GM12878 (cell line): Measurements from ENCODE around the gene FBXO3. TPM values are rescaled to one million over a fixed set of nuclear protein-coding genes. Genes with fewer than 3 reads are reported as not detected.

ENCODE experiments used
- BACH1 ChIP-seq: fragments of 450-650 bp; IDR thresholded peaks from 2 replicates; pipeline ENCODE4 v1.6.1; 2017; ENCODE audit warnings: mild to moderate bottlenecking, borderline replicate concordance
- BCL11A ChIP-seq: IDR thresholded peaks from 2 replicates; pipeline ENCODE4 v1.6.1; 2011; ENCODE audit warnings: low read depth, low read length
- CBX5 ChIP-seq: sonication (generic); IDR thresholded peaks from 2 replicates; pipeline ENCODE4 v1.6.1; 2016; ENCODE audit warnings: low read depth, moderate library complexity, mild to moderate bottlenecking, inconsistent platforms
- ESRRA ChIP-seq: IDR thresholded peaks from 2 replicates; pipeline ENCODE4 v1.6.1; 2012; ENCODE audit warnings: mild to moderate bottlenecking, low read length, improper control_type of control experiment
- JUNB ChIP-seq: IDR thresholded peaks from 2 replicates; pipeline ENCODE4 v1.6.1; 2016; ENCODE audit warnings: antibody characterized with exemption, mild to moderate bottlenecking
- KLF5 ChIP-seq: fragments of 450-650 bp; IDR thresholded peaks from 2 replicates; pipeline ENCODE4 v1.6.1; 2014; ENCODE audit warnings: mild to moderate bottlenecking; ENCODE audit not compliant: partially characterized antibody
- MXI1 ChIP-seq: fragments of 150-350 bp; IDR thresholded peaks from 2 replicates; pipeline ENCODE4 v1.6.1; 2011; ENCODE audit warnings: low read depth, mild to moderate bottlenecking, inconsistent platforms, low read length, improper control_type of control experiment
- NBN ChIP-seq: fragments of 450-650 bp; IDR thresholded peaks from 2 replicates; pipeline ENCODE4 v1.6.1; 2016
- NFYB ChIP-seq: IDR thresholded peaks from 2 replicates; pipeline ENCODE4 v1.6.1; 2011; ENCODE audit warnings: low read depth, mild to moderate bottlenecking, low read length, improper control_type of control experiment, moderate library complexity; ENCODE audit not compliant: insufficient read depth
- PML ChIP-seq: IDR thresholded peaks from 2 replicates; pipeline ENCODE4 v1.6.1; 2012; ENCODE audit warnings: low read length, inconsistent platforms
- POLR2AphosphoS2 ChIP-seq: IDR thresholded peaks from 2 replicates; pipeline ENCODE4 v1.6.1; 2011; ENCODE audit warnings: low read depth, mild to moderate bottlenecking, low read length, improper control_type of control experiment, moderate library complexity
- POLR2AphosphoS5 ChIP-seq: IDR thresholded peaks from 2 replicates; pipeline ENCODE4 v1.6.1; 2011; ENCODE audit warnings: mild to moderate bottlenecking, low read length, inconsistent platforms
- RUNX3 ChIP-seq: IDR thresholded peaks from 2 replicates; pipeline ENCODE4 v1.6.1; 2012; ENCODE audit warnings: low read length, inconsistent platforms
- SMC3 ChIP-seq: IDR thresholded peaks from 2 replicates; pipeline ENCODE4 v1.6.1; 2011; ENCODE audit warnings: low read length, improper control_type of control experiment, borderline replicate concordance
- TCF7 ChIP-seq: IDR thresholded peaks from 2 replicates; pipeline ENCODE4 v1.6.1; 2014; ENCODE audit warnings: antibody characterized with exemption, borderline replicate concordance
- WRNIP1 ChIP-seq: IDR thresholded peaks from 2 replicates; pipeline ENCODE4 v1.6.1; 2011; ENCODE audit warnings: low read depth, low read length, improper control_type of control experiment, borderline replicate concordance
- ZNF207 ChIP-seq: fragments of 450-650 bp; IDR thresholded peaks from 2 replicates; pipeline ENCODE4 v1.6.1; 2014; ENCODE audit warnings: antibody characterized with exemption, mild to moderate bottlenecking, borderline replicate concordance
- polyA plus RNA-seq, 11 experiments: library from polyadenylated mRNA; depleted of rRNA in 4 of 11; unstranded in 6 of 11; stranded (reverse) in 5 of 11; fragments of >200 nt; fragmentation: Nextera tagmentation in 4 of 11; fragmentation: Illumina TruSeq in 1 of 11; extraction: Ambion mirVana in 4 of 11; extraction: Trizol in 1 of 11; gene quantifications; 1 replicate in 1 of 11; 2 replicates in 10 of 11; pipeline versions ENCODE4 v1.2.1 to v1.2.3, GENCODE V29; 2011 to 2016; ENCODE audit warnings: inconsistent platforms in 2 of 11, missing spikeins in 2 of 11, low read depth in 1 of 11
- total RNA-seq, 4 experiments: library from RNA; depleted of rRNA in 3 of 4; stranded (reverse); fragments of >200 nt in 3 of 4; fragmentation: Illumina TruSeq in 1 of 4; extraction: Trizol in 1 of 4; gene quantifications; 2 replicates each; pipeline versions ENCODE4 v1.2.1 to v1.2.3, GENCODE V29; 2013 to 2021
- TF ChIP-seq, protein P1 (sequence below): fragments of 450-650 bp; IDR thresholded peaks from 2 replicates; pipeline ENCODE4 v1.6.1; 2016; ENCODE audit warnings: mild to moderate bottlenecking
- TF ChIP-seq, protein P2 (sequence below): fragments of 450-650 bp; IDR thresholded peaks from 2 replicates; pipeline ENCODE4 v1.6.1; 2017; ENCODE audit warnings: low read depth, mild to moderate bottlenecking, moderate library complexity
- TF ChIP-seq, protein P3 (sequence below): IDR thresholded peaks from 2 replicates; pipeline ENCODE4 v1.6.1; 2012; ENCODE audit warnings: low read depth, low read length, improper control_type of control experiment
- TF ChIP-seq, protein P4 (sequence below): IDR thresholded peaks from 2 replicates; pipeline ENCODE4 v1.6.1; 2011; ENCODE audit warnings: borderline replicate concordance, low read depth, mild to moderate bottlenecking, moderate library complexity, low read length; ENCODE audit not compliant: insufficient read depth, poor library complexity, severe bottlenecking
- TF ChIP-seq, protein P5 (sequence below): fragments of 450-650 bp; IDR thresholded peaks from 2 replicates; pipeline ENCODE4 v1.6.1; 2018; ENCODE audit warnings: borderline replicate concordance, mild to moderate bottlenecking; ENCODE audit not compliant: partially characterized antibody

The FBXO3 gene
- total and polyA plus RNA-seq, 10 of the 15 experiments (the other 5 are each of a cell fraction or from before 2014, with no cell fraction given) = 8.9 to 33.4 (median 13.8) TPM

DNA sequence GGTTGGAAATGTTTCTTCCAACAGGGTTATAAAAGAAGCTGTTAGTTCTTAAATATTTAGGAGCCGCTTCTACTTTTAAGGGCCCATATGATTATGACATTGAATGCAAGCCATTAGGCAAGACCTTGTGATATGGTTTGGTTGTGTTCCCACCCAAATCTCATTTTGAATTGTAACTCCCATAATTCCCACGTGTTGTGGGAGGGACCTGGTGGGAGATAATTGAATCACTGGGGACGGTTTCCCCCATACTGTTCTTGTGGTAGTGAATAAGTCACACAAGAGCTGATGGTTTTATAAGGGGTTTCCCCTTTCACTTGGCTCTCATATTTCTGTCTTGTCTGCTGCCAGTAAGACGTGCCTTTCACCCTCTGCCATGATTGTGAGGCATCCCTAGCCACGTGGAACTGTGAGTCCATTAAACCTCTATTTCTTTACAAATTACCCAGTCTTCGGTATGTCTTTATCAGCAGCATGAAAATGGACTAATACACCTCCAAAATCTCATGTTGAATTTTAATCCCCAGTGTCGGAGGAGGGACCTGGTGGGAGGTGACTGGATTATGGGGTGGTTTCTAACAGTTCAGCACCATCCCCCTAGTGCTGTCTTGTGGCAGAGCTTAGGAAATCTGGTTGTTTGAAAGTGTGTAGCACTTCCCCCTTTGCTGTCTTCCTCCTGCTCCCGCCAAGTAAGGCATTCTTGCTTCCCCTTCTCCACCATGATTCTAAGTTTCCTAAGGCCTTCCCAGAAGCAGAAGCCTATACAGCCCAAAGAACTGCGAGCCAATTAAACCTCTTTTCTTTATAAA, 42.4 kb downstream of the FBXO3 start (continued):
- TF ChIP-seq POLR2AphosphoS5 (0 out of 2 replicates have a peak, but pooled peaks have one; percentile 39), KLF5 (no peak), POLR2AphosphoS2 (no peak), CBX5 (0 out of 2 replicates have a peak, but pooled peaks have one; percentile 14), TCF7 (no peak), SMC3 (no peak), NBN (0 out of 2 replicates have a peak, but pooled peaks have one; percentile 34), BCL11A (no peak), PML (no peak), JUNB (0 out of 2 replicates have a peak, but pooled peaks have one; percentile 8), RUNX3 (peak; percentile 32), ESRRA (no peak), BACH1 (no peak), ZNF207 (no peak), MXI1 (no peak), WRNIP1 (no peak), NFYB (no peak)
- TF ChIP-seq, protein P1, sequence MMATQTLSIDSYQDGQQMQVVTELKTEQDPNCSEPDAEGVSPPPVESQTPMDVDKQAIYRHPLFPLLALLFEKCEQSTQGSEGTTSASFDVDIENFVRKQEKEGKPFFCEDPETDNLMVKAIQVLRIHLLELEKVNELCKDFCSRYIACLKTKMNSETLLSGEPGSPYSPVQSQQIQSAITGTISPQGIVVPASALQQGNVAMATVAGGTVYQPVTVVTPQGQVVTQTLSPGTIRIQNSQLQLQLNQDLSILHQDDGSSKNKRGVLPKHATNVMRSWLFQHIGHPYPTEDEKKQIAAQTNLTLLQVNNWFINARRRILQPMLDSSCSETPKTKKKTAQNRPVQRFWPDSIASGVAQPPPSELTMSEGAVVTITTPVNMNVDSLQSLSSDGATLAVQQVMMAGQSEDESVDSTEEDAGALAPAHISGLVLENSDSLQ = peak; percentile 29; the same call in 1 of the 2 replicates
- TF ChIP-seq, protein P2, sequence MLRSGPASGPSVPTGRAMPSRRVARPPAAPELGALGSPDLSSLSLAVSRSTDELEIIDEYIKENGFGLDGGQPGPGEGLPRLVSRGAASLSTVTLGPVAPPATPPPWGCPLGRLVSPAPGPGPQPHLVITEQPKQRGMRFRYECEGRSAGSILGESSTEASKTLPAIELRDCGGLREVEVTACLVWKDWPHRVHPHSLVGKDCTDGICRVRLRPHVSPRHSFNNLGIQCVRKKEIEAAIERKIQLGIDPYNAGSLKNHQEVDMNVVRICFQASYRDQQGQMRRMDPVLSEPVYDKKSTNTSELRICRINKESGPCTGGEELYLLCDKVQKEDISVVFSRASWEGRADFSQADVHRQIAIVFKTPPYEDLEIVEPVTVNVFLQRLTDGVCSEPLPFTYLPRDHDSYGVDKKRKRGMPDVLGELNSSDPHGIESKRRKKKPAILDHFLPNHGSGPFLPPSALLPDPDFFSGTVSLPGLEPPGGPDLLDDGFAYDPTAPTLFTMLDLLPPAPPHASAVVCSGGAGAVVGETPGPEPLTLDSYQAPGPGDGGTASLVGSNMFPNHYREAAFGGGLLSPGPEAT = peak; percentile 31; the same call in 1 of the 2 replicates
- TF ChIP-seq, protein P3, sequence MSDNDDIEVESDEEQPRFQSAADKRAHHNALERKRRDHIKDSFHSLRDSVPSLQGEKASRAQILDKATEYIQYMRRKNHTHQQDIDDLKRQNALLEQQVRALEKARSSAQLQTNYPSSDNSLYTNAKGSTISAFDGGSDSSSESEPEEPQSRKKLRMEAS = no peak
- TF ChIP-seq, protein P4, sequence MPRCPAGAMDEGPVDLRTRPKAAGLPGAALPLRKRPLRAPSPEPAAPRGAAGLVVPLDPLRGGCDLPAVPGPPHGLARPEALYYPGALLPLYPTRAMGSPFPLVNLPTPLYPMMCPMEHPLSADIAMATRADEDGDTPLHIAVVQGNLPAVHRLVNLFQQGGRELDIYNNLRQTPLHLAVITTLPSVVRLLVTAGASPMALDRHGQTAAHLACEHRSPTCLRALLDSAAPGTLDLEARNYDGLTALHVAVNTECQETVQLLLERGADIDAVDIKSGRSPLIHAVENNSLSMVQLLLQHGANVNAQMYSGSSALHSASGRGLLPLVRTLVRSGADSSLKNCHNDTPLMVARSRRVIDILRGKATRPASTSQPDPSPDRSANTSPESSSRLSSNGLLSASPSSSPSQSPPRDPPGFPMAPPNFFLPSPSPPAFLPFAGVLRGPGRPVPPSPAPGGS = no peak
- TF ChIP-seq, protein P5, sequence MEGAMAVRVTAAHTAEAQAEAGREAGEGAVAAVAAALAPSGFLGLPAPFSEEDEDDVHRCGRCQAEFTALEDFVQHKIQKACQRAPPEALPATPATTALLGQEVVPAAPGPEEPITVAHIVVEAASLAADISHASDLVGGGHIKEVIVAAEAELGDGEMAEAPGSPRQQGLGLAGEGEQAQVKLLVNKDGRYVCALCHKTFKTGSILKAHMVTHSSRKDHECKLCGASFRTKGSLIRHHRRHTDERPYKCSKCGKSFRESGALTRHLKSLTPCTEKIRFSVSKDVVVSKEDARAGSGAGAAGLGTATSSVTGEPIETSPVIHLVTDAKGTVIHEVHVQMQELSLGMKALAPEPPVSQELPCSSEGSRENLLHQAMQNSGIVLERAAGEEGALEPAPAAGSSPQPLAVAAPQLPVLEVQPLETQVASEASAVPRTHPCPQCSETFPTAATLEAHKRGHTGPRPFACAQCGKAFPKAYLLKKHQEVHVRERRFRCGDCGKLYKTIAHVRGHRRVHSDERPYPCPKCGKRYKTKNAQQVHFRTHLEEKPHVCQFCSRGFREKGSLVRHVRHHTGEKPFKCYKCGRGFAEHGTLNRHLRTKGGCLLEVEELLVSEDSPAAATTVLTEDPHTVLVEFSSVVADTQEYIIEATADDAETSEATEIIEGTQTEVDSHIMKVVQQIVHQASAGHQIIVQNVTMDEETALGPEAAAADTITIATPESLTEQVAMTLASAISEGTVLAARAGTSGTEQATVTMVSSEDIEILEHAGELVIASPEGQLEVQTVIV = no peak
